Ureter (tissue), 1 donor: ENCODE results near the gene IL22RA2. TPM values are rescaled to one million over a fixed set of nuclear protein-coding genes. Genes with fewer than 3 reads are reported as not detected.

Source experiments
- DNase-seq: peaks from one replicate; pipeline ENCODE4 v3.0.0-alpha.2; 2020; ENCODE audit warnings: low spot score
- total RNA-seq: library from RNA; stranded (reverse); gene quantifications from one replicate; pipeline ENCODE4 v1.2.4, GENCODE V29; 2023
- donor health status: DM: yes; HTN: yes; CAD: no.

IL22RA2 gene
- total RNA-seq, 1 donor from 2014 or later: not detected

GRCh38 chr6:137167702-137168377, 5.6 kb downstream of the IL22RA2 start:
- no peak for DNase-seq

- DNase-seq: no peak
Observed at GRCh38 chr6:137166247-137167098, 7.0 kb downstream of the IL22RA2 start.

- peak; percentile 49 for DNase-seq
Observed at GRCh38 chr6:137165375-137166246, 7.8 kb downstream of the IL22RA2 start.

- DNase-seq: no peak
Observed at GRCh38 chr6:137163732-137164318, 9.6 kb downstream of the IL22RA2 start.

GRCh38 chr6:137162692-137163306, 10.6 kb downstream of the IL22RA2 start:
- no peak for DNase-seq

- no peak for DNase-seq
Observed at GRCh38 chr6:137161949-137162348, 11.5 kb downstream of the IL22RA2 start.

- no peak for DNase-seq
Observed at GRCh38 chr6:137160763-137161162, 12.7 kb downstream of the IL22RA2 start.

- DNase-seq: no peak
Observed at GRCh38 chr6:137159912-137160311, 13.5 kb downstream of the IL22RA2 start.

GRCh38 chr6:137157601-137158000, 15.8 kb downstream of the IL22RA2 start:
- DNase-seq: peak; percentile 48

GRCh38 chr6:137156650-137157049, 16.8 kb downstream of the IL22RA2 start:
- no peak for DNase-seq

- no peak for DNase-seq
Observed at GRCh38 chr6:137155830-137156229, 17.6 kb downstream of the IL22RA2 start.

GRCh38 chr6:137150072-137150471, 23.4 kb downstream of the IL22RA2 start:
- no peak for DNase-seq

- no peak for DNase-seq
Observed at GRCh38 chr6:137149035-137149393, 24.4 kb downstream of the IL22RA2 start.

- DNase-seq: no peak
Observed at GRCh38 chr6:137148306-137149034, 25.0 kb downstream of the IL22RA2 start.

- DNase-seq: no peak
Observed at GRCh38 chr6:137147195-137147594, 26.2 kb downstream of the IL22RA2 start.

- no peak for DNase-seq
Observed at GRCh38 chr6:137146206-137146605, 27.2 kb downstream of the IL22RA2 start.

GRCh38 chr6:137145421-137145820, 28.0 kb downstream of the IL22RA2 start:
- no peak for DNase-seq

- no peak for DNase-seq
Observed at GRCh38 chr6:137136065-137136464, 37.4 kb downstream of the IL22RA2 start.

GRCh38 chr6:137134483-137134882, 39.0 kb downstream of the IL22RA2 start:
- no peak for DNase-seq

- DNase-seq: no peak
Observed at GRCh38 chr6:137133122-137133521, 40.3 kb downstream of the IL22RA2 start.
